Astrocyte of the spinal cord (primary cell): ENCODE measurements around the gene ARHGEF40.

Source experiments
- DNase-seq: peaks from one replicate; pipeline ENCODE4 v3.0.0; 2011; ENCODE audit warnings: low read depth, low spot score
- H3K4me3 ChIP-seq: 2 replicates; pipeline ENCODE4 v1.5.1; 2011; ENCODE audit warnings: low read depth, mild to moderate bottlenecking, low read length, moderate library complexity
- in situ Hi-C: cut with HindIII; loops from 2 replicates; pipeline ENCODE4 v1.10.0; 2017; ENCODE audit warnings: low sequenced_read_pairs
- TF ChIP-seq, protein P1 (sequence below): IDR thresholded peaks from 2 replicates; pipeline ENCODE4 v1.5.1; 2012; ENCODE audit warnings: low read depth, mild to moderate bottlenecking, low read length, inconsistent platforms

ARHGEF40 gene

GRCh38 chr14:21070083-21070609 is at the start of gene ARHGEF40:
TSS of gene ARHGEF40 (plus strand) at chr14:21070304. CDS start at chr14:21070397, 93 bp downstream.
- H3K4me3 ChIP-seq = peak within 1 kb of the TSS; percentile 86
- peak; percentile 47 for DNase-seq
- in situ Hi-C loops = no loop called here
- TF ChIP-seq, protein P1, sequence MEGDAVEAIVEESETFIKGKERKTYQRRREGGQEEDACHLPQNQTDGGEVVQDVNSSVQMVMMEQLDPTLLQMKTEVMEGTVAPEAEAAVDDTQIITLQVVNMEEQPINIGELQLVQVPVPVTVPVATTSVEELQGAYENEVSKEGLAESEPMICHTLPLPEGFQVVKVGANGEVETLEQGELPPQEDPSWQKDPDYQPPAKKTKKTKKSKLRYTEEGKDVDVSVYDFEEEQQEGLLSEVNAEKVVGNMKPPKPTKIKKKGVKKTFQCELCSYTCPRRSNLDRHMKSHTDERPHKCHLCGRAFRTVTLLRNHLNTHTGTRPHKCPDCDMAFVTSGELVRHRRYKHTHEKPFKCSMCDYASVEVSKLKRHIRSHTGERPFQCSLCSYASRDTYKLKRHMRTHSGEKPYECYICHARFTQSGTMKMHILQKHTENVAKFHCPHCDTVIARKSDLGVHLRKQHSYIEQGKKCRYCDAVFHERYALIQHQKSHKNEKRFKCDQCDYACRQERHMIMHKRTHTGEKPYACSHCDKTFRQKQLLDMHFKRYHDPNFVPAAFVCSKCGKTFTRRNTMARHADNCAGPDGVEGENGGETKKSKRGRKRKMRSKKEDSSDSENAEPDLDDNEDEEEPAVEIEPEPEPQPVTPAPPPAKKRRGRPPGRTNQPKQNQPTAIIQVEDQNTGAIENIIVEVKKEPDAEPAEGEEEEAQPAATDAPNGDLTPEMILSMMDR = no peak

DNA sequence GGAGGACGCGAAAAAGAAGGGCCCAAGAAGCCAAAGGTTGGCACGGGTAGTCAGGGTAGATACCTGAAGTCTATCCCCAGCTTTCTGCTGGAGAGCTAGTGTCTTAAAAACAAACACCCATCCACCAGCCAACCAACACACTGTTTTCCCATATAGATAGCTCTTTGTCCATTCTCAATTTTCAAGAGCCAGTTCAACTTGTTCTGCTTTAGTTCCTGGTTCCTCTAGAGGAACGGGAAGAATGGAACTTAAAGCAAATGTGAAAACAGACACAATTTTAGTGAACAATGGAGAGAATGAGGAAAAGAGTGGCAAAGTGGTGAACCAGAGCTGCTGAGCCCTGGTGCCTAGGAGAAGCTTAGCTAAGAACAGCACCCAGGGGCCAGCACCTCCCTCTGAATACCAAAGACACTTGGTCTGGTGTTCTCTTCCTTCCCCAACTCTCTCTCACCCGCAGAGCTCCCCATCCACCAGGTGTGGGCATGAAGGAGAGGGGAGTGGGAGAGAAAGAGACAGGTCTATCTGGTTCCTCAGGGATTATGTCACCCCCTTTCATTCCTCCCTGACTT is 49.0 kb upstream of the ARHGEF40 start:
- DNase-seq = no peak
- no peak overlapping the region for H3K4me3 ChIP-seq
- TF ChIP-seq, protein P1 = no peak
- in situ Hi-C loops = no loop called here

DNA sequence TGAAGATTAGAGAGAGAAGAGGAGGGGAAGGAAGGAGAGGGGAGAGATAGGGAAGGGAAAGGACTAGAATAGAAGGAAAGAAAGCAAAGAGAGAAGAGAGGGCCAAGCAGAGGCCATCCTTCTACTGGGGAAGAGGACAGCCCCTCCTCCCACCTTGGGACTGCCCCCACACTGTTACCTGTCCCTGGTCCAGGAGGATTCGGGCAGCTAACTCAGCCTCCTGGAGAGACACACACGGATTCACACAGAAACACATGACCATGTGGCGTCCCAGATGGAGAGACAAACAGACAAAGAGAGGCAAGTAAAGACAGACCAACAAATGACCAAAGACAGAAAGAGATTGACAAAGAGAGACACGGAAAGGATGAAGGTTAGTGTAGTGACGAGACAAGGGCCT is 47.4 kb upstream of the ARHGEF40 start:
- DNase-seq = no peak
- H3K4me3 ChIP-seq = no peak overlapping the region
- in situ Hi-C loops = no loop called here
- TF ChIP-seq, protein P1 = no peak

DNA sequence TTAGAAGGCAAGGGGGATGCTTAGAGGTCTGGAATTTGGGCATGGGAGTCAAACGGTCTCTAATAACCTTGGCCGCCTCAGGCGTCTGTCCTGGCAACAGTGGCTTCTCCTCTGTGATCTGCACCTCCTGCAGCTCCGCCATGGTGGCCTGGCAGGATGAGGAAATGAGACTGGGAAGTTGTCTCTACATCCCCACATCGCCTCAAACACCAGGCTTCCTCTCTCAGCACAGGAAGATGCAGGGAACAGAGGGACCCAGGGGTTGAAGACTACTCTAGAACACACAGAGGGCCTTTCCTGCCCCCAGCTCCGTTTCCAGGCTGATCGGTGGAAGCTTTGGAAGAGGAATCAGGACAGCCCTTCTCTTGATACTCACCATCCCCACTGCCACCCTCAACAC is 46.9 kb upstream of the ARHGEF40 start:
- TF ChIP-seq, protein P1 = no peak
- DNase-seq = no peak
- H3K4me3 ChIP-seq = no peak overlapping the region
- in situ Hi-C loops = no loop called here

GRCh38 chr14:21023817-21024584 is 46.1 kb upstream of the ARHGEF40 start:
- in situ Hi-C loops = no loop called here
- TF ChIP-seq, protein P1 = no peak
- peak overlapping the region; percentile 42 for H3K4me3 ChIP-seq
- DNase-seq = no peak

DNA sequence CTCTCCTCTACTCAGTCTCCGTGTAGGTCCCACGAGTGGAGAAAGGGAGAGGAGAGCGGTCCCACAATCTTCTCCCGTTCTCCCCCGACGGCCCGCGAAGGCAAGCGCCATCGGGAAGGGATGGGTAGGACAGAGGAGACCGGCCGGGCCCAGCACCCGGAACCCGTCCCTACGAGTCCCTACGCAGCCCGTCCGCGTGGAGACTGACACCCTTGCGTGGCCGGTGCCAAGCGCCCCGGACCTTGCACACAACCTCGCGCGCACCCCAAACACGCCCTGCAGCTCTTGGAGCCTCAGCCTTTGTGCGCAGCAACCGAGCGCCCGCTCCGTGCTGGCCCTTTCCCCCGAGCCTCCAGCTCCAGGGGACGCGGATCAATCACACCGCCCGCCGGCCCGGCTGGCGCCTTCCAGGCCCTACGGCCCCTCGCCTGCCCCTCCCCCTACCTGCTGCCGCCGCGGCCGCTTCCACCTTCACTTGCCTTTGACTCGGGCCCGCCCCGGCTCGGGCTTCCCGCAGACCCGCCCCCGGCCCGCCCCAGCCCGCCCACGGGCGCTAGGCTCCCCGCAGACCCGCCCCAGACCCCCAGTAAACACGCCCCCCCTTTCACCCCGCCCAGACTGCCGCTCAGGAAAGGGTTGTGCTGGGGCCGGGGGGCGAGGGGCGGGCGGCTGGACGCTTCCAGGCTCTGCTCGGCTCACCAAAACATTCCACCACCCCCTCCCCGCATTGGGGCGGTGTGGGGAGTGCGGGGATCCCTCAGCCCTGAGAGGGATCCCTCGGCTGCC is 45.3 kb upstream of the ARHGEF40 start, which contains the start of gene NDRG2:
Gene NDRG2, minus strand, starts transcription at position 477 of the 786 bp plus-strand sequence. CDS start 1,746 bp downstream, outside the sequence.
- no peak for DNase-seq
- in situ Hi-C loops = no loop called here
- peak within 1 kb of the TSS; percentile 42 for H3K4me3 ChIP-seq
- TF ChIP-seq, protein P1 = no peak
